ENCODE data around the gene LELP1. TPM values are rescaled to one million over a fixed set of nuclear protein-coding genes. Genes with fewer than 3 reads are reported as not detected.

LELP1 gene
- total and polyA plus RNA-seq, 10 of the 15 experiments (the other 5 are each of a cell fraction or from before 2014, with no cell fraction given): not detected

DNA sequence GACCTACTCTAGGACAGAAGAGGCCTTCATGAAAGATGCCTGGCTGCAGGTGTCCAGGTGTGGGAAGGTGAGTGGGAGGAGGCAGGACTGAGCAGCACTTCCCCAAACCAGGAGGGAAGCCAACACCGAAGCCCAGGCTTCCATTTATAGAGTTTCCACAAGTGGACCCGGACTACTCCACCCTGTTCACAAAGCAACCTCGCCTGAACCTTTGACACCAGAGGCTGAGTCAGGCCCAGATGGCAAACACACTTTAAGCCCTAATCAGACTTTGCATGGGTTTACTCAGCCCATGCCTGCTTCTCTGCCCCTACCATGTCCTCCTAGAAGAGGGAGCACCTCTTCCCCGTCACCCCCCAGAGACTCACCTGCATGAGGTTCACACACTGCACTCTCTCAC is 28.1 kb downstream of the LELP1 start:
- Histone ChIP-seq H3K4me3 (no peak overlapping the region), H3K9me3 (replicated peaks; ENCODE audit: control insufficient read depth, insufficient read depth, low read length) (no peaks in the 10 kb centered on the region; the same call in 2 of the 3 replicates), H3K4me1 (ENCODE audit: control insufficient read depth, insufficient read depth, low read length) (no peaks in the 10 kb centered on the region), H3K27ac (ENCODE audit: control insufficient read depth, insufficient read depth) (no peak overlapping the region), H3K4me2 (ENCODE audit: control insufficient read depth, insufficient read depth) (no peak overlapping the region), H3K27me3 (replicated peaks in 1 of 2; ENCODE audit: control insufficient read depth in 2 of 2, insufficient read depth in 2 of 2, low read length in 1 of 2) (no peaks in the 10 kb centered on the region; a peak in 1 of 4 replicates), H3K79me2 (ENCODE audit: control insufficient read depth, insufficient read depth, low read length) (no peaks in the 10 kb centered on the region), H2AFZ (ENCODE audit: control insufficient read depth, low read depth, low read length) (no peak overlapping the region), H3K9ac (ENCODE audit: control insufficient read depth, insufficient read depth, low read length) (no peak overlapping the region), H4K20me1 (ENCODE audit: control insufficient read depth, insufficient read depth) (no peaks in the 10 kb centered on the region), H3K36me3 (ENCODE audit: control insufficient read depth in 2 of 2, insufficient read depth in 2 of 2, low read length in 1 of 2) (no peaks in the 10 kb centered on the region)
- DNase-seq (ENCODE audit: low read depth, low spot score): no peak
- ChIA-PET SMC1A (ENCODE audit: uncharacterized antibody, unreplicated experiment) (interaction anchor here (1.3 to 4.5 kb wide), 11 partner anchors 9 to 270 kb away, joined by 3 to 24 read pairs (median 8); no protein-coding TSS in a partner anchor), RAD21 (ENCODE audit: unreplicated experiment) (interaction anchor here (0.6 to 1.6 kb wide), 5 partner anchors 22 to 60 kb away, joined by 3 to 6 read pairs (median 3); no protein-coding TSS in a partner anchor), POLR2A (no interaction called here), CTCF (interaction anchor here (0.8 to 5.1 kb wide), 13 partner anchors 9 to 122 kb away, joined by 3 to 69 read pairs (median 7); no protein-coding TSS in a partner anchor)
- no TSS peak for BruUV-seq (replicated peaks)
- FAIRE-seq: no peak
- in situ Hi-C loops (cut with MboI): no loop called here
- intact Hi-C loops (cut with micrococcal nuclease; ENCODE audit: unreplicated experiment): no loop called here
- WGBS (ENCODE audit: insufficient coverage, insufficient replicate concordance, low lambda C conversion rate, missing lambda C conversion rate): 2% methylated on average over 4 of the region's 4 CpGs
- ATAC-seq: no peak
- TF ChIP-seq BRCA1 (IDR thresholded peaks at IDR 0.05; ENCODE audit: low read depth, low read length): no peak
- TF ChIP-seq EP300 (IDR thresholded peaks at IDR 0.05; ENCODE audit: borderline replicate concordance in 1 of 2, control insufficient read depth in 1 of 2, low read depth in 2 of 2, low read length in 2 of 2): no peak
- TF ChIP-seq, protein P1, sequence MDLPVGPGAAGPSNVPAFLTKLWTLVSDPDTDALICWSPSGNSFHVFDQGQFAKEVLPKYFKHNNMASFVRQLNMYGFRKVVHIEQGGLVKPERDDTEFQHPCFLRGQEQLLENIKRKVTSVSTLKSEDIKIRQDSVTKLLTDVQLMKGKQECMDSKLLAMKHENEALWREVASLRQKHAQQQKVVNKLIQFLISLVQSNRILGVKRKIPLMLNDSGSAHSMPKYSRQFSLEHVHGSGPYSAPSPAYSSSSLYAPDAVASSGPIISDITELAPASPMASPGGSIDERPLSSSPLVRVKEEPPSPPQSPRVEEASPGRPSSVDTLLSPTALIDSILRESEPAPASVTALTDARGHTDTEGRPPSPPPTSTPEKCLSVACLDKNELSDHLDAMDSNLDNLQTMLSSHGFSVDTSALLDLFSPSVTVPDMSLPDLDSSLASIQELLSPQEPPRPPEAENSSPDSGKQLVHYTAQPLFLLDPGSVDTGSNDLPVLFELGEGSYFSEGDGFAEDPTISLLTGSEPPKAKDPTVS (IDR thresholded peaks at IDR 0.05; ENCODE audit: low read depth, low read length): no peak
- TF ChIP-seq ZSCAN29 (IDR thresholded peaks at IDR 0.05): no peak
- TF ChIP-seq, protein P2, sequence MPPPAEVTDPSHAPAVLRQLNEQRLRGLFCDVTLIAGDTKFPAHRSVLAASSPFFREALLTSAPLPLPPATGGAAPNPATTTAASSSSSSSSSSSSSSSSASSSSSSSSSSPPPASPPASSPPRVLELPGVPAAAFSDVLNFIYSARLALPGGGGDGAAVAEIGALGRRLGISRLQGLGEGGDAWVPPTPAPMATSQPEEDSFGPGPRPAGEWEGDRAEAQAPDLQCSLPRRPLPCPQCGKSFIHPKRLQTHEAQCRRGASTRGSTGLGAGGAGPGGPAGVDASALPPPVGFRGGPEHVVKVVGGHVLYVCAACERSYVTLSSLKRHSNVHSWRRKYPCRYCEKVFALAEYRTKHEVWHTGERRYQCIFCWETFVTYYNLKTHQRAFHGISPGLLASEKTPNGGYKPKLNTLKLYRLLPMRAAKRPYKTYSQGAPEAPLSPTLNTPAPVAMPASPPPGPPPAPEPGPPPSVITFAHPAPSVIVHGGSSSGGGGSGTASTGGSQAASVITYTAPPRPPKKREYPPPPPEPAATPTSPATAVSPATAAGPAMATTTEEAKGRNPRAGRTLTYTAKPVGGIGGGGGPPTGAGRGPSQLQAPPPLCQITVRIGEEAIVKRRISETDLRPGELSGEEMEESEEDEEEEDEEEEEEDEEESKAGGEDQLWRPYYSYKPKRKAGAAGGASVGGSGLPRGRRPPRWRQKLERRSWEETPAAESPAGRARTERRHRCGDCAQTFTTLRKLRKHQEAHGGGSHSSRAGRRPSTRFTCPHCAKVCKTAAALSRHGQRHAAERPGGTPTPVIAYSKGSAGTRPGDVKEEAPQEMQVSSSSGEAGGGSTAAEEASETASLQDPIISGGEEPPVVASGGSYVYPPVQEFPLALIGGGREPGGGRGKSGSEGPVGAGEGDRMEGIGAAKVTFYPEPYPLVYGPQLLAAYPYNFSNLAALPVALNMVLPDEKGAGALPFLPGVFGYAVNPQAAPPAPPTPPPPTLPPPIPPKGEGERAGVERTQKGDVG (CRISPR knock-in tag; IDR thresholded peaks at IDR 0.05): no peak
- TF ChIP-seq WRNIP1 (IDR thresholded peaks at IDR 0.05; ENCODE audit: borderline replicate concordance, low read depth, low read length): no peak
- TF ChIP-seq, protein P3, sequence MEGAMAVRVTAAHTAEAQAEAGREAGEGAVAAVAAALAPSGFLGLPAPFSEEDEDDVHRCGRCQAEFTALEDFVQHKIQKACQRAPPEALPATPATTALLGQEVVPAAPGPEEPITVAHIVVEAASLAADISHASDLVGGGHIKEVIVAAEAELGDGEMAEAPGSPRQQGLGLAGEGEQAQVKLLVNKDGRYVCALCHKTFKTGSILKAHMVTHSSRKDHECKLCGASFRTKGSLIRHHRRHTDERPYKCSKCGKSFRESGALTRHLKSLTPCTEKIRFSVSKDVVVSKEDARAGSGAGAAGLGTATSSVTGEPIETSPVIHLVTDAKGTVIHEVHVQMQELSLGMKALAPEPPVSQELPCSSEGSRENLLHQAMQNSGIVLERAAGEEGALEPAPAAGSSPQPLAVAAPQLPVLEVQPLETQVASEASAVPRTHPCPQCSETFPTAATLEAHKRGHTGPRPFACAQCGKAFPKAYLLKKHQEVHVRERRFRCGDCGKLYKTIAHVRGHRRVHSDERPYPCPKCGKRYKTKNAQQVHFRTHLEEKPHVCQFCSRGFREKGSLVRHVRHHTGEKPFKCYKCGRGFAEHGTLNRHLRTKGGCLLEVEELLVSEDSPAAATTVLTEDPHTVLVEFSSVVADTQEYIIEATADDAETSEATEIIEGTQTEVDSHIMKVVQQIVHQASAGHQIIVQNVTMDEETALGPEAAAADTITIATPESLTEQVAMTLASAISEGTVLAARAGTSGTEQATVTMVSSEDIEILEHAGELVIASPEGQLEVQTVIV (IDR thresholded peaks at IDR 0.05; ENCODE audit: borderline replicate concordance, partially characterized antibody): no peak
- TF ChIP-seq, protein P4, sequence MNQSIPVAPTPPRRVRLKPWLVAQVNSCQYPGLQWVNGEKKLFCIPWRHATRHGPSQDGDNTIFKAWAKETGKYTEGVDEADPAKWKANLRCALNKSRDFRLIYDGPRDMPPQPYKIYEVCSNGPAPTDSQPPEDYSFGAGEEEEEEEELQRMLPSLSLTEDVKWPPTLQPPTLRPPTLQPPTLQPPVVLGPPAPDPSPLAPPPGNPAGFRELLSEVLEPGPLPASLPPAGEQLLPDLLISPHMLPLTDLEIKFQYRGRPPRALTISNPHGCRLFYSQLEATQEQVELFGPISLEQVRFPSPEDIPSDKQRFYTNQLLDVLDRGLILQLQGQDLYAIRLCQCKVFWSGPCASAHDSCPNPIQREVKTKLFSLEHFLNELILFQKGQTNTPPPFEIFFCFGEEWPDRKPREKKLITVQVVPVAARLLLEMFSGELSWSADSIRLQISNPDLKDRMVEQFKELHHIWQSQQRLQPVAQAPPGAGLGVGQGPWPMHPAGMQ (IDR thresholded peaks at IDR 0.05; ENCODE audit: borderline replicate concordance): no peak
- no peak for TF ChIP-seq CBX3 (IDR thresholded peaks at IDR 0.05; ENCODE audit: borderline replicate concordance, low read depth)
- TF ChIP-seq MYB (IDR thresholded peaks at IDR 0.05; ENCODE audit: borderline replicate concordance, low read depth, low read length): no peak
- no peak for TF ChIP-seq SUPT20H (IDR thresholded peaks at IDR 0.05; ENCODE audit: borderline replicate concordance, control insufficient read depth, low read depth, low read length)
- TF ChIP-seq MEF2A (IDR thresholded peaks at IDR 0.05; ENCODE audit: insufficient read depth, low read depth, low read length): no peak
- TF ChIP-seq TCF3 (IDR thresholded peaks at IDR 0.05; ENCODE audit: borderline replicate concordance, insufficient read depth, low read depth, low read length): no peak

Measured in GM12878 (cell line).